ENCODE data around the gene EHD3. TPM values are rescaled to one million over a fixed set of nuclear protein-coding genes. Genes with fewer than 3 reads are reported as not detected.

The EHD3 gene
- total and polyA plus RNA-seq, 2 of the 8 experiments (the other 6 are each of a cell fraction or from before 2014, with no cell fraction given): 9.3 to 12.0 TPM

DNA sequence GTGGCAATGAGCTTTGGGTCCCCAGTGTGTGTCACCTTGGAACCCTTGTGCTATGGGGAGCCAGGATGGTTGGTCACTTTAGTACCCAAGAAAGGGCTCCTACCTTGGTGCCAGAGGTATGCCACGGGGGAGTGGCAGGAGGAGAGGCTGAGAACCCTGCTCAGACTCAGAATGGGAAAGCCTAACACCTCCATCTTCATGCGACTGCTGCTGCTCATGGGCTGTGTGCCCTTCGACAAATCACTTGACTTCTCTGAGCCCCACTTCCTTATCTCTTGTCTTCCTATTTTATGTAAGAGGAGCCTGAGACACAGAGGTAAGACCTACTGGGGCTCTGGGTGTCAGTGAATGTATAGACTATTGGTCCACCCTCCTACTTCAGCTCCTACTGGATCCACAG is 25.1 kb downstream of the EHD3 start (continued):
- TF ChIP-seq, protein P1, sequence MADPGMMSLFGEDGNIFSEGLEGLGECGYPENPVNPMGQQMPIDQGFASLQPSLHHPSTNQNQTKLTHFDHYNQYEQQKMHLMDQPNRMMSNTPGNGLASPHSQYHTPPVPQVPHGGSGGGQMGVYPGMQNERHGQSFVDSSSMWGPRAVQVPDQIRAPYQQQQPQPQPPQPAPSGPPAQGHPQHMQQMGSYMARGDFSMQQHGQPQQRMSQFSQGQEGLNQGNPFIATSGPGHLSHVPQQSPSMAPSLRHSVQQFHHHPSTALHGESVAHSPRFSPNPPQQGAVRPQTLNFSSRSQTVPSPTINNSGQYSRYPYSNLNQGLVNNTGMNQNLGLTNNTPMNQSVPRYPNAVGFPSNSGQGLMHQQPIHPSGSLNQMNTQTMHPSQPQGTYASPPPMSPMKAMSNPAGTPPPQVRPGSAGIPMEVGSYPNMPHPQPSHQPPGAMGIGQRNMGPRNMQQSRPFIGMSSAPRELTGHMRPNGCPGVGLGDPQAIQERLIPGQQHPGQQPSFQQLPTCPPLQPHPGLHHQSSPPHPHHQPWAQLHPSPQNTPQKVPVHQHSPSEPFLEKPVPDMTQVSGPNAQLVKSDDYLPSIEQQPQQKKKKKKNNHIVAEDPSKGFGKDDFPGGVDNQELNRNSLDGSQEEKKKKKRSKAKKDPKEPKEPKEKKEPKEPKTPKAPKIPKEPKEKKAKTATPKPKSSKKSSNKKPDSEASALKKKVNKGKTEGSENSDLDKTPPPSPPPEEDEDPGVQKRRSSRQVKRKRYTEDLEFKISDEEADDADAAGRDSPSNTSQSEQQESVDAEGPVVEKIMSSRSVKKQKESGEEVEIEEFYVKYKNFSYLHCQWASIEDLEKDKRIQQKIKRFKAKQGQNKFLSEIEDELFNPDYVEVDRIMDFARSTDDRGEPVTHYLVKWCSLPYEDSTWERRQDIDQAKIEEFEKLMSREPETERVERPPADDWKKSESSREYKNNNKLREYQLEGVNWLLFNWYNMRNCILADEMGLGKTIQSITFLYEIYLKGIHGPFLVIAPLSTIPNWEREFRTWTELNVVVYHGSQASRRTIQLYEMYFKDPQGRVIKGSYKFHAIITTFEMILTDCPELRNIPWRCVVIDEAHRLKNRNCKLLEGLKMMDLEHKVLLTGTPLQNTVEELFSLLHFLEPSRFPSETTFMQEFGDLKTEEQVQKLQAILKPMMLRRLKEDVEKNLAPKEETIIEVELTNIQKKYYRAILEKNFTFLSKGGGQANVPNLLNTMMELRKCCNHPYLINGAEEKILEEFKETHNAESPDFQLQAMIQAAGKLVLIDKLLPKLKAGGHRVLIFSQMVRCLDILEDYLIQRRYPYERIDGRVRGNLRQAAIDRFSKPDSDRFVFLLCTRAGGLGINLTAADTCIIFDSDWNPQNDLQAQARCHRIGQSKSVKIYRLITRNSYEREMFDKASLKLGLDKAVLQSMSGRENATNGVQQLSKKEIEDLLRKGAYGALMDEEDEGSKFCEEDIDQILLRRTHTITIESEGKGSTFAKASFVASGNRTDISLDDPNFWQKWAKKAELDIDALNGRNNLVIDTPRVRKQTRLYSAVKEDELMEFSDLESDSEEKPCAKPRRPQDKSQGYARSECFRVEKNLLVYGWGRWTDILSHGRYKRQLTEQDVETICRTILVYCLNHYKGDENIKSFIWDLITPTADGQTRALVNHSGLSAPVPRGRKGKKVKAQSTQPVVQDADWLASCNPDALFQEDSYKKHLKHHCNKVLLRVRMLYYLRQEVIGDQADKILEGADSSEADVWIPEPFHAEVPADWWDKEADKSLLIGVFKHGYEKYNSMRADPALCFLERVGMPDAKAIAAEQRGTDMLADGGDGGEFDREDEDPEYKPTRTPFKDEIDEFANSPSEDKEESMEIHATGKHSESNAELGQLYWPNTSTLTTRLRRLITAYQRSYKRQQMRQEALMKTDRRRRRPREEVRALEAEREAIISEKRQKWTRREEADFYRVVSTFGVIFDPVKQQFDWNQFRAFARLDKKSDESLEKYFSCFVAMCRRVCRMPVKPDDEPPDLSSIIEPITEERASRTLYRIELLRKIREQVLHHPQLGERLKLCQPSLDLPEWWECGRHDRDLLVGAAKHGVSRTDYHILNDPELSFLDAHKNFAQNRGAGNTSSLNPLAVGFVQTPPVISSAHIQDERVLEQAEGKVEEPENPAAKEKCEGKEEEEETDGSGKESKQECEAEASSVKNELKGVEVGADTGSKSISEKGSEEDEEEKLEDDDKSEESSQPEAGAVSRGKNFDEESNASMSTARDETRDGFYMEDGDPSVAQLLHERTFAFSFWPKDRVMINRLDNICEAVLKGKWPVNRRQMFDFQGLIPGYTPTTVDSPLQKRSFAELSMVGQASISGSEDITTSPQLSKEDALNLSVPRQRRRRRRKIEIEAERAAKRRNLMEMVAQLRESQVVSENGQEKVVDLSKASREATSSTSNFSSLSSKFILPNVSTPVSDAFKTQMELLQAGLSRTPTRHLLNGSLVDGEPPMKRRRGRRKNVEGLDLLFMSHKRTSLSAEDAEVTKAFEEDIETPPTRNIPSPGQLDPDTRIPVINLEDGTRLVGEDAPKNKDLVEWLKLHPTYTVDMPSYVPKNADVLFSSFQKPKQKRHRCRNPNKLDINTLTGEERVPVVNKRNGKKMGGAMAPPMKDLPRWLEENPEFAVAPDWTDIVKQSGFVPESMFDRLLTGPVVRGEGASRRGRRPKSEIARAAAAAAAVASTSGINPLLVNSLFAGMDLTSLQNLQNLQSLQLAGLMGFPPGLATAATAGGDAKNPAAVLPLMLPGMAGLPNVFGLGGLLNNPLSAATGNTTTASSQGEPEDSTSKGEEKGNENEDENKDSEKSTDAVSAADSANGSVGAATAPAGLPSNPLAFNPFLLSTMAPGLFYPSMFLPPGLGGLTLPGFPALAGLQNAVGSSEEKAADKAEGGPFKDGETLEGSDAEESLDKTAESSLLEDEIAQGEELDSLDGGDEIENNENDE (IDR thresholded peaks at IDR 0.05; ENCODE audit: insufficient replicate concordance, low read length): no peak
- no peak for TF ChIP-seq TCF12 (IDR thresholded peaks at IDR 0.05; ENCODE audit: low read depth, low read length)
- TF ChIP-seq CHD2 (IDR thresholded peaks at IDR 0.05; ENCODE audit: low read length): no peak

Measured in H1 (cell line).